GM10266 (cell line): Measurements from ENCODE around the gene ALPK3.

ENCODE experiments used
- DNase-seq: peaks from one replicate; pipeline ENCODE4 v3.0.0; 2012; ENCODE audit errors: extremely low spot score
- TF ChIP-seq, protein P1 (sequence below): IDR thresholded peaks from 2 replicates; pipeline ENCODE4 v1.5.1; 2012; ENCODE audit warnings: mild to moderate bottlenecking, low read depth; ENCODE audit not compliant: control insufficient read depth, insufficient read depth; ENCODE audit errors: missing control alignments

ALPK3 gene

DNA sequence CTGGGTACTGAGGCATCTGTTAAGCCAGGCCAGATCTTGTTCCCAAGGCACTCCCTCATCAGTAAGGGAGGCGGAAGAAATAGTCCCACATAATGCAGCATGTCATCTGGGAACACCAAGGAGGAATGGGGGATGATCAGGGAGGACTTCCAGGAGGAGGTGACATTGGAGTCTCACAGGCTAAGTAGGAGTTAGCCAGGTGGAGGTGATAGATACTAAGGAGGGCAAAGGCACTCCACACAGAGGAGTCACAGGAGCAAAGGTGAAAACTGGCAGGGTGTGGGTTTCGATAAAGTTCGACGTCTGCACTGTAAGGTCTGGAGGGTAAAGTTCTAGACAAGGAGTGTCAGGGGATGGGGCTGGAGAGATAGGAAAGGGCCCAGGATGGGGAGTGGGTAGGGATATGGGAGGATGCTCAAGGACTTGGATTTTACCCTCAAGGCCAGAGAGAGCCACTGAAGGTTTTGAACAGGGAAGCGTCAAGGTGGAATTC lies 73.6 kb downstream of the ALPK3 start:
- no peak for DNase-seq
- TF ChIP-seq, protein P1, sequence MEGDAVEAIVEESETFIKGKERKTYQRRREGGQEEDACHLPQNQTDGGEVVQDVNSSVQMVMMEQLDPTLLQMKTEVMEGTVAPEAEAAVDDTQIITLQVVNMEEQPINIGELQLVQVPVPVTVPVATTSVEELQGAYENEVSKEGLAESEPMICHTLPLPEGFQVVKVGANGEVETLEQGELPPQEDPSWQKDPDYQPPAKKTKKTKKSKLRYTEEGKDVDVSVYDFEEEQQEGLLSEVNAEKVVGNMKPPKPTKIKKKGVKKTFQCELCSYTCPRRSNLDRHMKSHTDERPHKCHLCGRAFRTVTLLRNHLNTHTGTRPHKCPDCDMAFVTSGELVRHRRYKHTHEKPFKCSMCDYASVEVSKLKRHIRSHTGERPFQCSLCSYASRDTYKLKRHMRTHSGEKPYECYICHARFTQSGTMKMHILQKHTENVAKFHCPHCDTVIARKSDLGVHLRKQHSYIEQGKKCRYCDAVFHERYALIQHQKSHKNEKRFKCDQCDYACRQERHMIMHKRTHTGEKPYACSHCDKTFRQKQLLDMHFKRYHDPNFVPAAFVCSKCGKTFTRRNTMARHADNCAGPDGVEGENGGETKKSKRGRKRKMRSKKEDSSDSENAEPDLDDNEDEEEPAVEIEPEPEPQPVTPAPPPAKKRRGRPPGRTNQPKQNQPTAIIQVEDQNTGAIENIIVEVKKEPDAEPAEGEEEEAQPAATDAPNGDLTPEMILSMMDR = no peak

DNA sequence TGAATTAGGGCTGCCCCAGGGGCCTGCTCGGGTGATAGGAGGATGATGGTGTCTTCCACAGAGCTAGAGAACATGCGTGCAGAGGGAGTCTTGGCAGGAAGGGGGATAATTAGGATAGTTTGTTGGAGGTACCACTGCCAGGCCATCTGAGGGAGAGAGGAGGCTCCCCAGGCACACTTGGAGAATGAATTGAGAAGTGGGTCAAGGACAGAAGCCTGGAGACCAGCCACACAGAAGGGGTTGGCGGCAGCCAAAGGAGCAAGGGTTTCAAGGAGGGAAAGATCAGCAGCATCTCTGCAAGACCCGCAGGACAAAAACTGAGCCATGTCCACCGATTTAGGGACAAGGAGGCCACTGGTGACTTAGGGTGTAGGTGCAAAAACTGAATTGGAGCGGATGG lies 74.2 kb downstream of the ALPK3 start:
- TF ChIP-seq, protein P1 = no peak
- no peak for DNase-seq

DNA sequence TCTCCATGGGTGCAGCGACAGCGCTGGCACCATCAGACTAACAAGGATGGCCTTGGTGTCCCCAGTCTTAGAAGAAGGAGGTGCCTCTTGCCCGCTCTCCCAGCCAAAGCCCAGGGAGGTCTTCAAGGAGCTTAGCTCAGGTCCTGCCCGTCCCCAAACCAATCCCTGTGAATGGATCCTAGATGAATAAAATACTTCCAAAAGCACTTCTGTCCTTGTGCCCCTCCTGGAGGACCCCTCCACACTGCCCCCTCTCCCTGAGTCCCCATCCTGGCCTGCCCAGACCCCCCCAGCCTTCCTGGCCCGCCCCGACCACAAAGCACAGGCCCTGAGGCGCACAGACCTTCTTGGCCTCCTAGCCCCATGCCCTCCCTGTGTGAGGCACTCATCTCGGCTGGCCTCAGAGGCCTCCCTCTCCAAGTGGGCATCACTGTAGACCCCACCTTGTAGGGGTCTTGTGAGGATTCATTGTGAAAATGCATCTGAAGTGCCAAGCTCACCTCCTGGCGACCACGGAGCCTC lies 75.7 kb downstream of the ALPK3 start:
- no peak for DNase-seq
- TF ChIP-seq, protein P1 = no peak

DNA sequence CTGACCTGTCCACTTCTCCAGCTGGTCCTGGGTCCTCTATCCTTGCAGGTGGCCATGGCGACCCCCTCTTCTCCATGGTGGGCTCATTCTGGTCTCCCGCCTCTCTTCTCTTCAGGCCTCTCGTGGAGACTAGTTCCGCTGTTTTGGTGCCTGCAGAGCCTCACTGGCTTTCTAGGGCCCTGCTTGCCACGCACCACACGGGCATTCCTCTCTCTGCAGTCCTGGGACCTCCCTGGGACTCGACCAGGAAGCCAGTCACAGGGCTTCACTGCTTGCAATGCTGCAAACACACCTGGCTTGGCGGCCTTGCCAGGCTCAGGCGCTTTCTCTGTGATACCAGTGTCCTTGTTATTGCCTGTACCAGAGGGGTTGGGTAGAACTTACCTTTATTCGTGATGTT lies 76.5 kb downstream of the ALPK3 start:
- TF ChIP-seq, protein P1 = no peak
- DNase-seq = no peak

DNA sequence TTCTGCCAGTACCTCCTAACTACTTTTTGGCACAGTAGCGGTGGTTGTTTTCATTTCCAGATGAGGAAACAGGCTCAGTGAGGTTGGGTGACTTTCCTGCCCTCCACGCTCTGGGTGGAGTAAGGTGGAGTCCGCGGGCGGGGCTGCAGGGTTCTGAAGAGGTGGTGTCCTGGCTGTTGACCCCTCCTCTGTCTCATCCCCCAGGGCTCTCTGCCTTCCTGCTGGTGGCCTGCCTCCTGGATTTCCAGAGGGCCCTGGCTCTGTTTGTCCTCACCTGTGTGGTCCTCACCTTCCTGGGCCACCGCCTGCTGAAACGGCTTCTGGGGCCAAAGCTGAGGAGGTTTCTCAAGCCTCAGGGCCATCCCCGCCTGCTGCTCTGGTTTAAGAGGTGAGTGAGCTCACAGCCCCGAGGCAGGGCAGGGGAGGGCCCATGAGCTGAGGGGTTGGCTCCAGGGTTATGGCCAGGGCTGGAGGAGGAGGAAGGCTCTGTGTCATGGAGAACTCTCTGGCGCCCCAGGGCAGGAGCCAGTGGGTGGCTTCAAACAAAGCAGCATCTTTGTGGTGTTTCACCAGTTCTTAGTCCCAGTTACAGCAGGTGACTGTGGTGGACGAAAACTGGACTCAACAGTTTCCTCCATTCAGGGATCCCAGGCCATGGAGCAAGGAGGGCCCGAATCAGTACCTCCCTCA lies 77.7 kb downstream of the ALPK3 start:
- DNase-seq = no peak
- TF ChIP-seq, protein P1 = no peak

DNA sequence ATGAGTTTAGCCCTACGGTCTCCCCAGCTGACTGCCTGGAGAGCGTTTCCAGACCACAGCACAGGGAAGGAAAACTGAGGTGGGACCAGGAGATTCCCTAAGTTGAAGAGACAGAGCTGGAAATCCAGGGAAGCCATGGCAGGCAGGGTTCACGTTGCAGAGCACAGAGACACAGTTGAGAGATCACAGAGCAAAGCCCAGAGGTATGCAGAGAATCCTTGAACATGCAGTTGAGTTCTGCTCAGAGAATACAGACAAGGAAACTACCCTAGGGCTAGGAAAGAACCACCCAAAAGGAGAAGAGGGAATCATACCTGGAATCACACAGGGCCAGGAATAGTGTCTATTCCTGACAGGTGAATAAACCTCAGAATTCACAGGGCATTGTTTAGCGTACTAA lies 81.6 kb downstream of the ALPK3 start:
- DNase-seq = no peak
- TF ChIP-seq, protein P1 = no peak

DNA sequence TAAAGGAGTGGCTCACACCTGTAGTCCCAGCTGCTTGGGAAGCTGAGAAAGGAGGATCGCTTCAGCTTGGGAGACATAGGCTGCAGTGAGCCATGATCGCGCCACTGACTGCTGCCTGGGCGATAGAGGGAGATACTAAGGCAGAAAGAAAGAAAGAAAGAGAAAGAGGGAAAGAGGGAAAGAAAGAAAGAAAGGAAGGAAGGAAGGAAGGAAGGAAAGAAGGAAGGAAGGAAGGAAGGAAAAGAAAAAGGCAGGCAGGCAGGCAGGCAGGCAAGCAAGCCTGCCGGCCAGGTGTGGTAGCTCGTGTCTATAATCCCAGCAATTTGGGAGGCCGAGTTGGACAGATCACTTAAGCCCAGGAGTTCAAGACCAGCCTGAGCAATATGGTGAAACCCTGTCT lies 82.6 kb downstream of the ALPK3 start:
- TF ChIP-seq, protein P1 = no peak
- no peak for DNase-seq
